Fibroblast of villous mesenchyme (primary cell): ENCODE results near the gene CAMTA2. TPM values are rescaled to one million over a fixed set of nuclear protein-coding genes. Genes with fewer than 3 reads are reported as not detected.
"Not testable (repeated sequence)": the region's sequence is repeated elsewhere in the genome, so short reads cannot be mapped to it uniquely, and the experiment has no call there.

Source experiments
- DNase-seq: peaks from one replicate; pipeline ENCODE4 v3.0.0-alpha.2; 2010; ENCODE audit warnings: low read depth
- H3K4me3 ChIP-seq: 2 replicates; pipeline ENCODE4 v1.5.1; 2011; ENCODE audit warnings: low read depth, mild to moderate bottlenecking, low read length
- CTCF ChIP-seq: IDR thresholded peaks from 2 replicates; pipeline ENCODE4 v1.5.1; 2012; ENCODE audit warnings: low read depth, mild to moderate bottlenecking, low read length; ENCODE audit not compliant: insufficient read depth
- total RNA-seq: library from RNA; depleted of rRNA; stranded (reverse); fragments of >200 nt; gene quantifications from 2 replicates; pipeline ENCODE4 v1.2.3, GENCODE V29; 2012

The CAMTA2 gene
- total RNA-seq, 1 donor = 15.1 TPM

DNA sequence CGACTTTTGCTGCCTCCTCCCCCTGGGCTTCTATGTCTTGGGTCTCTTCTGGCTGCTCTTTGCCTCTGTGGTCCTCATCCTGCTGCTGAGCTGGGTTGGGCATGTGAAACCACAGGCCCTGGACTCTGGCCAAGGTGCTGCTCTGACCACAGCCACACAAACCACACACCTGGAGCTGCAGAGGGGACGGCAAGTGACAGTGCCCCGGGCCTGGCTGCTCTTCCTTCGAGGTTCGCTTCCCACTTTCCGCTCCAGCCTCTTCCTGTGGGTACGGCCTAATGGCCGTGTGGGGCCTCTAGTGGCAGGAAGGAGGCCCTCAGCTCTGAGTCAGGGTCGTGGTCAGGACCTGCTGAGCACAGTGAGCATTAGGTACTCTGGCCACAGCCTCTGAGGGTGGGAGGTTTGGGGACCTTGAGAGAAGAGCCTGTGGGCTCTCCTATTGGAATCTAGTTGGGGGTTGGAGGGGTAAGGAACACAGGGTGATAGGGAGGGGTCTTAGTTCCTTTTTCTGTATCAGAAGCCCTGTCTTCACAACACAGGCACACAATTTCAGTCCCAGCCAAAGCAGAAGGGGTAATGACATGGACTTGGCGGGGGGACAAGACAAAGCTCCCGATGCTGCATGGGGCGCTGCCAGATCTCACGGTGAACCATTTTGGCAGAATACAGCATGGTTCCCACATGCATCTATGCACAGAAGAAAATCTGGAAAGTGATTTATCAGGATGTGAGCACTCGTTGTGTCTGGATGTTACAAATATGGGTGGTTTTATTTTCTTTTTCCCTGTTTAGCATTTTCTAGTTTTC is 53.1 kb downstream of the CAMTA2 start:
- peak; percentile 42 for DNase-seq
- TF ChIP-seq CTCF = peak; percentile 52
- no peak overlapping the region for H3K4me3 ChIP-seq

DNA sequence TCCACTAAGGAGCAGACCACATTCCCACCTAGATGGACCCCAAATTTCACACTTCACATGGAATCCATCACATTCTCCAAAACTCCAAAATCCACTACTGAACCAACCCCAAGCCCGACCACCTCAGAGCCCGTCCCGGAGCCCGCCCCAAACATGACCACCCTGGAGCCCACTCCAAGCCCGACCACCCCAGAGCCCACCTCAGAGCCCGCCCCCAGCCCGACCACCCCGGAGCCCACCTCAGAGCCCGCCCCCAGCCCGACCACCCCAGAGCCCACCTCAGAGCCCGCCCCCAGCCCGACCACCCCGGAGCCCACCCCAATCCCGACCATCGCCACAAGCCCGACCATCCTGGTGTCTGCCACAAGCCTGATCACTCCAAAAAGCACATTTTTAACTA is 53.8 kb downstream of the CAMTA2 start:
- H3K4me3 ChIP-seq = no peak overlapping the region
- TF ChIP-seq CTCF = no peak
- DNase-seq = no peak

GRCh38 chr17:4932756-4933155 is 54.7 kb downstream of the CAMTA2 start:
- no peak for DNase-seq
- TF ChIP-seq CTCF = no peak
- no peak overlapping the region for H3K4me3 ChIP-seq

DNA sequence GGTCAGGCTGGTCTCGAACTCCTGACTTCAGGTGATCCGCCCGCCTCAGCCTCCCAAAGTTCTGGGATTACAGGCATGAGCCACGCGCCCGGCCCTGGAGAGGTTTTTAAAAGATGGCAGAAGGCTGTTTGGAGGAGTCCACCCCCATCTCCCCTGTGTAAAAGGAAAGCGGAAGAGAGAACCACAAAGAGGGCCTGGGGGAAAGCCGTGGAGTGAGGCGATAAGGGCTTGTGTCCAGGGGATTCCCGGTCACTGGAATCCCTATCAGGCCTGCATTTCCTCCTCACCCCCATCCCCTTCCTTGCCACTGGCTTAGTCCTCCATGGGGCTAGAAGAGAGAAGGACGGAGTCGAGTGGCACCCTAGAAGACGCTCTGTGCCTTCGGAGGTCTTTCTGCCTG is 55.5 kb downstream of the CAMTA2 start, which contains the start of gene GP1BA:
Gene GP1BA (plus strand): TSS at position 315 of the 400 bp plus-strand sequence. CDS start 328 bp downstream, outside the sequence.
- no peak for DNase-seq
- TF ChIP-seq CTCF = no peak
- no peak within 1 kb of the TSS for H3K4me3 ChIP-seq

GRCh38 chr17:4928881-4929280 is 58.6 kb downstream of the CAMTA2 start:
- DNase-seq = no peak
- TF ChIP-seq CTCF = no peak
- no peak overlapping the region for H3K4me3 ChIP-seq

- not testable (repeated sequence) for DNase-seq, H3K4me3 ChIP-seq
Observed at GRCh38 chr17:4926577-4927335, 60.7 kb downstream of the CAMTA2 start.

DNA sequence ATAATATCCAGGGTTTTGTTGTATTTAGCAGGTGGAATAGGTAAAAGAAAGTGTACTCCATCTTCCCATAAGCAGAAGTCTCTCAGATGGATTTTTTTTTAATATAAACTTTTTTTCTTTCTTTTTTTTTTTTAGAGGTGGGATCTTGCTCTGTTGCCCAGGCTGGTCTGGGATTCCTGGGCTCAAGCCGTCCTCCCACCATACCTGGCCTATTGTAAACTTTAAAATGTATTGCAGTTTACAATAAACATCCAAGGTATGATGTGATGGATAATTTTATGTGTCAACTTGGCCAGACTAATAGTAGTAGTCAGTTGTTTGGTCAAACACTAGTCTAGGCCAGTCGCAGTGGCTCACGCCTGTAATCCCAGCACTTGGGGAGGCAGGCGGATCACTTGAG is 66.2 kb downstream of the CAMTA2 start:
- TF ChIP-seq CTCF = no peak
- DNase-seq = no peak
- no peak overlapping the region for H3K4me3 ChIP-seq
